GM18507 (cell line): ENCODE results near the gene SKIC2.
"Not testable (repeated sequence)": the region's sequence is repeated elsewhere in the genome, so short reads cannot be mapped to it uniquely, and the experiment has no call there.

Experiments used
- DNase-seq: peaks from one replicate; pipeline ENCODE4 v3.0.0; 2011; ENCODE audit warnings: low read depth; ENCODE audit not compliant: insufficient read length; ENCODE audit errors: extremely low spot score
- FAIRE-seq: peaks from 2 replicates; lab custom pipeline; 2011; peaks lifted over from hg19 to GRCh38; lab: Jason Lieb, UNC

The SKIC2 gene

GRCh38 chr6:31994421-31994820 lies 35.4 kb downstream of the SKIC2 start:
- not testable (repeated sequence) for DNase-seq, FAIRE-seq

GRCh38 chr6:31996385-31996784 lies 37.4 kb downstream of the SKIC2 start:
- not testable (repeated sequence) for DNase-seq, FAIRE-seq

DNA sequence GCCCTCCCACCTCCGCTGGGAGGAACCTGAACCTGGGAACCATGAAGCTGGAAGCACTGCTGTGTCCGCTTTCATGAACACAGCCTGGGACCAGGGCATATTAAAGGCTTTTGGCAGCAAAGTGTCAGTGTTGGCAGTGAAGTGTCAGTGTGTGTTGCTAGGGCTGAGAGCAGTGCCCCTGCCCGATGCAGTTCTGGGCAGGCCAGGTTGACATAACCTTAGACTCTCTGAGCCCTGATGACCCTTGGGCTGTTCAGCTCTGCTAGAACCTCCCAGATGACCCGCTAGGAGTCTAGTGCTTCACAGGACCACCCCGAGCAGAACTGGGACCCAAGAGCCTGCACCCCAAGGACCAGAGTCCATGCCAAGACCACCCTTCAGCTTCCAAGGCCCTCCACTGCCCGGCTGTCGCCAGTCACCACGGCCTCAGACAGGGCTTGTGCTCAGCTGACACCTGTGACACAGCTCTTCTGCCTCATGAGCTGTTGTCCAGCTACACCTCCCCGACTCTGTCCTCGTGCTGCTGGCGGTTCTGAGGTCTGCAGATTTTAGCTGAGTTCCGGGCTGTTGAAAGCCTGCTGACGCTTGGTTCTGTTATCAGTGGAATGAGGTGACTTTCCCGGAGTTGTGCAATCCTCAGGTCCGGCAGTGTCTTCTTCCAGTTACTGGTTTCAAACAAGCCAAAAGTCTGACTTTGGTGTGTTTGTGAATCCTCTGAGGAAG lies 43.7 kb downstream of the SKIC2 start:
- FAIRE-seq = not testable (repeated sequence)

DNA sequence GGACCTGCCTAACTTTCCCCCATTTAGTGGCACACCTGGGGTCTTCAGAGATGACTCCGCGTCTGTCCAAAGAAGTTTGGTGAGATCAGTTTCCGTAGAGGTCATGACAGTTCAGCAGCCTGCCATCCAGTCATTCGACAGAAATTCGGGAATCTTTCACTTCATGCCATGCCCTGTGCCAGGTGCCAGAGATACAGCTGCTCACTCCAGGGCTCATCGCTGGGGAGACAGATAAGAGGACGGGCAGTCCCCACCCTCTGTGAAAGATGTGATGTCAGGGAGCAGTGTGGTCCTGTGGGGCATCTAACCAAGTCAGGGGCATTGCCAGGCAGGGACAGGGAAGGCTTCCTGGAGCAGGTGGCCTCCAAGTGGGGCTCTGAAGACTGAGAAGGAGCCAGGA lies 44.3 kb downstream of the SKIC2 start:
- FAIRE-seq, DNase-seq: not testable (repeated sequence)

More for the DNA sequence above, 43.7 kb downstream of the SKIC2 start:
- DNase-seq = not testable (repeated sequence)

DNA sequence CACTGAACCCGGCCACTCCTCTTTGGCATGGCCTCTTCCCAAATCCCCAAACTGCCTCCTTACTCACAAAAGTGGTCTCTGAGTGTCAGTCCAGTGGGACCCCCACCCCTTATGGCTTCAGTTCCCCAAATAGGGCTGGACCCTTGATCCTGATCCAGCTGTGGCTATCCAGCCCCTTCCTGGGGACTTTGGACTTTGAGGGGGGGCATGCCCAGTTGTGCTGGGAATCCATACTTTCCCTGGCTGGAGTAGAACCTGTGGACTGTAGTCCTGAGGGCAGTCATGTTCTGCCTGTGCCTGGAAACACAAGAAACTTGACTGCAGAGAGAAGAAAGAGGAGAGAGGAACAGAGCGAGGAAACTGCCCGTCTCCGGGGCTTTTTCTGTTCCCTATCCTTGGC lies 45.4 kb downstream of the SKIC2 start:
- FAIRE-seq, DNase-seq: not testable (repeated sequence)

- FAIRE-seq = peak; percentile 36
- DNase-seq = not testable (repeated sequence)
Observed at GRCh38 chr6:32004864-32005537, 46.0 kb downstream of the SKIC2 start.

DNA sequence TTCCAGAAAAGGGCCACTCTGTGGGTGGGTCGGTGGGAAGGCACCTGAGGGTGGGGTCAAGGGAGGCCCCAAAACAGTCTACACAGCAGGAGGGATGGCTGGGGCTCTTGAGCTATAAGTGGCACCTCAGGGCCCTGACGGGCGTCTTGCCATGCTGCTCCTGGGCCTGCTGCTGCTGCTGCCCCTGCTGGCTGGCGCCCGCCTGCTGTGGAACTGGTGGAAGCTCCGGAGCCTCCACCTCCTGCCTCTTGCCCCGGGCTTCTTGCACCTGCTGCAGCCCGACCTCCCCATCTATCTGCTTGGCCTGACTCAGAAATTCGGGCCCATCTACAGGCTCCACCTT lies 46.5 kb downstream of the SKIC2 start:
- DNase-seq, FAIRE-seq: not testable (repeated sequence)

- FAIRE-seq, DNase-seq: not testable (repeated sequence)
Observed at GRCh38 chr6:32005991-32006529, 47.1 kb downstream of the SKIC2 start.

- not testable (repeated sequence) for FAIRE-seq, DNase-seq
Observed at GRCh38 chr6:32007086-32007485, 48.1 kb downstream of the SKIC2 start.

DNA sequence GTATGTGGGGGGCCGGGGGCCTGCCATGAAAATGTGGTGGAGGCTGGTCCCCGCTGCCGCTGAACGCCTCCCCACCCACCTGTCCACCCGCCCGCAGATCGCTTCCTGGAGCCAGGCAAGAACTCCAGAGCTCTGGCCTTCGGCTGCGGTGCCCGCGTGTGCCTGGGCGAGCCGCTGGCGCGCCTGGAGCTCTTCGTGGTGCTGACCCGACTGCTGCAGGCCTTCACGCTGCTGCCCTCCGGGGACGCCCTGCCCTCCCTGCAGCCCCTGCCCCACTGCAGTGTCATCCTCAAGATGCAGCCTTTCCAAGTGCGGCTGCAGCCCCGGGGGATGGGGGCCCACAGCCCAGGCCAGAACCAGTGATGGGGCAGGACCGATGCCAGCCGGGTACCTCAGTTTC lies 49.1 kb downstream of the SKIC2 start:
- not testable (repeated sequence) for DNase-seq, FAIRE-seq

DNA sequence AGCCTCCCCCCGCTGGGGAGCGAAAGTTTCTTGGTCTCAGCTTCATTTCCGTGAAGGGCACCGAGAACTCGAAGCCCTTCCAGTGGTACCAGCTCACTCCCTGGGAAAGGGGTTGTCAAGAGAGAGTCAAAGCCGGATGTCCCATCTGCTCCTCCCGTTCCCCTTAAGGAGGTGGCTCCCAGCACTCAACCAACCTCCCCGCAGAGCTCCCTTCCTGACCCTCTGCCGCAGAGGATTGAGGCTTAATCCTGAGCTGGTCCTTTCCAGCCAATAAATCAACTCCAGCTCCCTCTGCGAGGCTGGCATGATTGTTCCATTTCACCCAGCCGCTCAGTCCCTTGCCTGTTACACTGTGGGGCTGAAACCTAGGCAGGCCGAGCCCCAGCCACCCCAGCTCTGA lies 49.6 kb downstream of the SKIC2 start:
- not testable (repeated sequence) for DNase-seq, FAIRE-seq

DNA sequence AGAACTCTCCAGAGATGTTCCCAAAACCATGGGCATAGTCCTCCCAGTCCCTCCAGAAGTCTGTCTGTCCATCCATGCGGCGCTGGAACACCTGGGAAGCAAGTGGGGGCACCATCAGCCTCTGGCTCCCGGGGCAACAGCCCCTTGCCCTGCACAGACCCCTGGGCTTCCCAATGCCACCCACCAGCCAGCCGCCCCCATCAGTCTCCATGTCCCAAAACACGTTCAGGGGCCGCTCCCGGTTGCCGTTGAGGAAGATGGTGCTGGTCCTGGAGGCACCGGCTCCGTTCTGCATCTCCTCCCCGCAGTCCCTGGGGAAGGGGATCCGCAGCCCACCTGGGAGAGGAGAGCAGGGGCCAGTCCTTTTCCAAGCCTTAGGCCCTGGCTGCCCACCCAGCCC lies 50.6 kb downstream of the SKIC2 start:
- DNase-seq, FAIRE-seq: not testable (repeated sequence)

DNA sequence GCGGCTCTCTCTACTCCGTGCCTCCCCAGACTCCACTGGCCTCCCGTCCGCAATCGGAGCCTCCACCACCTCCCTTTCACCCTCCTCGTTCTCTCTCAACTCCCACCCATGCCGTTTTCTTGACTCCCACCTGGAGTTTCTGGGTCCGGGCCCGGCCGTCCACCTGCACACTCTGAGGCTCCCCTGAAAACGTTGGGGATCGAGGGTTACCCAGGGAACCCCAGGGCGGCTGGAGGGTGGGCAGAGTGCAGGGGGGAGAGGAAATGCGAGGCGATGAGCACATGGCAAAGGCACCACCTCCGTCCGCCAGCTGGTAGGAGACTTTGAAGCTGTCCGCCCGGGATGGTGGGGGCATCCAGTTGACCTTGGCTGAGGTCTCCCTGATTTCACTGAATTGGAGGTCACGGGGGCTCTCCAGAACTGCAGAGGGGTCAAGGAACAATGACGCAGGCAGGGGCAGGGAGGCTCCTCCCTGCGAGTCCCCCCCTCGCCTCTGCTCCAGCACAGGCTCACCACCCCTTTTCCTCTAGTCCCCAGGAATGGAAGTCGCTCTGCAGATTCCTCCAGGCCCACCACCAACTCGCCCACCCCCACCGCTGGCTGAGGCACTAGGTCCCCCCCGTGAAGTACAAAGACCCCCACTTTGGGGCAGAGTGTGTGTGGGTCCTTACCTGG lies 52.0 kb downstream of the SKIC2 start:
- not testable (repeated sequence) for DNase-seq, FAIRE-seq

GRCh38 chr6:32012941-32013617 lies 54.1 kb downstream of the SKIC2 start:
- not testable (repeated sequence) for DNase-seq, FAIRE-seq

GRCh38 chr6:32013738-32014137 lies 54.8 kb downstream of the SKIC2 start:
- FAIRE-seq, DNase-seq: not testable (repeated sequence)

- DNase-seq, FAIRE-seq: not testable (repeated sequence)
Observed at GRCh38 chr6:32014547-32014946, 55.6 kb downstream of the SKIC2 start, which contains the start of gene C4B. C4B (plus strand) TSS chr6:32014795; CDS start chr6:32014846, 51 bp downstream.
